HFF-Myc (cell line): ENCODE data around the gene RFT1.

Experiments used
- DNase-seq: peaks from one replicate; pipeline ENCODE4 v3.0.0-alpha.2; 2011; ENCODE audit warnings: low read depth; ENCODE audit errors: extremely low read depth
- H3K4me3 ChIP-seq: replicated peaks from 2 replicates; pipeline ENCODE4 v1.5.1; 2011; ENCODE audit warnings: low read depth, mild to moderate bottlenecking, control low read depth, low read length
- CTCF ChIP-seq: IDR thresholded peaks from 2 replicates; pipeline ENCODE4 v1.5.1; 2012; ENCODE audit warnings: mild to moderate bottlenecking, low read depth, low read length, control low read depth; ENCODE audit errors: missing control alignments

The RFT1 gene

DNA sequence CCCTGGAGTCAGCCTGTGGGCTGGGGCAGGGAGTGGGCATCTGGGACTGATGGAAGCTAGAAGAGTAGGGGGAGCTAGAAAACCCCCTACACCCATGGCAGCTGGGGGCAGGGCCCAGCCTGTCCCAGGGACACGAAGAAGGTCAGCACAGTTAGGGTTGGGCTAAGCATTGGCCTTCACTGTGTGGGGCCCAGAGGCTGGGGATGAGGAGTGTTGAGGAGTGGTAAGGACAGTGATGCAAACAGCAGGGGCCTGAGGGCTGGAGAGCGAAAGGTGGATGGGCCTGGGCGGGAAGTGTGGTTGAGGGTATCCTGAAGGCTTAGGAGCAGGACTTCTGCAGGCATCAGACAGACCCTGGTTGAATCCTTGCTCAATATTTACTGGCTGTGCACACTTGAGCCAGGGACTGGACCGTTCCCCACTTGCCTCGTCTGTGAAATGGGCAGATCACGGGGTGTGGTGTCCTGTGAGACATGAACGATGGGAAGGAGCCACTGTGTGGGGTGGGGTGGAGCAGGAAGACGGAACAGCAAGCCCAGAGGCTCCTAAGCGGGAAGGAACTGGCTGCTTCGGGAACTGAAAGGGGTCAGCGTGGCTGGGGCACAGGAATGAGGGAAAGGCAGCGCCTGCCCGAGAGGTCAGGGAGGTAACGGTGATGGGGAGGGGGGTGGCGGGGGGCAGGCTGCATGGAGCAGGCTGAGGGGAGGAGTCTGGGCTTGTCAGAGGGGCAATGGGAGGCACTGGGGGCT, 38.1 kb upstream of the RFT1 start:
- DNase-seq, result no peak
- no peak overlapping the region for H3K4me3 ChIP-seq
- TF ChIP-seq CTCF, result no peak

GRCh38 chr3:53167418-53168174, 37.4 kb upstream of the RFT1 start:
- DNase-seq, result no peak
- no peak for TF ChIP-seq CTCF
- H3K4me3 ChIP-seq, result no peak overlapping the region

GRCh38 chr3:53166781-53167291, 36.6 kb upstream of the RFT1 start:
- TF ChIP-seq CTCF, result no peak
- H3K4me3 ChIP-seq, result no peak overlapping the region
- DNase-seq, result peak; percentile 56

DNA sequence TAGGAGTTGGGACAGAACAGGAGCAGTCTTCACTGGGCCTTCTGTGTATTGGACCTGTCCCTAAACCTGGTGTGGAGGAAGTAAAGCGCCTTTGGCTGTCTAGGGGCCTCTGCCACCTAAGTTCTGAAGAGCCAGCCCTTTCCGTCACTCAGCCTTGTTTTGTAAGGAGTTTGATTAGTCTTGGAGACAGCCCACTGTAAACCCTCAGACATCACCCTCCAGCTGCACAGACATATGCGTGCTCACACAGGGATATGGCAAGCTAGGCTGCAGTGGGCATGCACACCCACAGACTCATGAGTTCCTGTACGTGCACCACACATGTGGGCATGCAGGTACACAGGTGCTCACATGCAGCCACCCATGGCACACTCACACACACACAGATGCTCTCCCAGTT, 36.0 kb upstream of the RFT1 start:
- DNase-seq, result no peak
- TF ChIP-seq CTCF, result no peak
- no peak overlapping the region for H3K4me3 ChIP-seq

DNA sequence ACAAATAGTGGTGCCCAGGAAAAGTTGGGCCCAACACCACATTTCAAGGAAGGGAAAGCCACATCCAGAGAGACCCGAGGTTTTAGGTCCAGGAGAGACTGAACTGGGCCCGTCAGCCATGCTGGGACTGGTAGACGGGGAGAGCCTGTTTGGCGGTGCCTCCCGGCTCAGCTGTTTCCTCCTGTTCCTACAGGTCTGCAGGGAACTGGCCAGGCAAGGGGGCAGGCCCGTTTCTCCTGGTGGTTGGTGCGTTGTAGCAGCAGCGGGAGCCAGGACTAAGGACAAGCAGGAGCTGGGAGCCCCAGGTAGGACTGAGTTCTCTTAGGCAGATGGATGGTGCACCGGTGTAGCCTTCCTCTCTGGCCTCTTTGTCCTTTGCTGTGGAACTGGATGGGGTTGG, 34.7 kb upstream of the RFT1 start:
- no peak for TF ChIP-seq CTCF
- no peak overlapping the region for H3K4me3 ChIP-seq
- no peak for DNase-seq

- H3K4me3 ChIP-seq, result peak overlapping the region; percentile 82; the same call in 1 of the 2 replicates
- DNase-seq, result no peak
- TF ChIP-seq CTCF, result no peak
These were observed 33.5 kb upstream of the RFT1 start for GRCh38 chr3:53163444-53164387.
